Neuronal stem cell (in vitro differentiated cells): ENCODE results near the gene ARPC5L.

ENCODE experiments used
- DNase-seq: peaks from one replicate; pipeline ENCODE4 v3.0.0-alpha.2; 2013; ENCODE audit warnings: low spot score
- H2AFZ ChIP-seq: one replicate; pipeline ENCODE4 v1.6.1; 2013; ENCODE audit warnings: mild to moderate bottlenecking, low read length, inconsistent platforms
- H2AK5ac ChIP-seq: 2 replicates; pipeline ENCODE4 v1.6.1; 2013; ENCODE audit warnings: low read depth, mild to moderate bottlenecking, inconsistent platforms, low read length, moderate library complexity, mixed read lengths
- H2BK120ac ChIP-seq: 2 replicates; pipeline ENCODE4 v1.6.1; 2013; ENCODE audit warnings: low read depth, mild to moderate bottlenecking, inconsistent platforms, low read length, moderate library complexity, mixed read lengths
- H2BK12ac ChIP-seq: one replicate; pipeline ENCODE4 v1.6.1; 2013; ENCODE audit warnings: low read length, inconsistent platforms
- H2BK15ac ChIP-seq: 2 replicates; pipeline ENCODE4 v1.6.1; 2013; ENCODE audit warnings: mild to moderate bottlenecking, low read length, inconsistent platforms, mixed read lengths
- H2BK5ac ChIP-seq: one replicate; pipeline ENCODE4 v1.6.1; 2013; ENCODE audit warnings: inconsistent platforms, mild to moderate bottlenecking, low read length, moderate library complexity
- H3K14ac ChIP-seq: one replicate; pipeline ENCODE4 v1.6.1; 2013; ENCODE audit warnings: low read length, inconsistent platforms
- H3K18ac ChIP-seq: 2 replicates; pipeline ENCODE4 v1.6.1; 2013; ENCODE audit warnings: low read length, inconsistent platforms
- H3K23ac ChIP-seq: 2 replicates; pipeline ENCODE4 v1.6.1; 2013; ENCODE audit warnings: low read depth, mild to moderate bottlenecking, mixed read lengths, low read length, inconsistent platforms; ENCODE audit not compliant: poor library complexity
- H3K27ac ChIP-seq: replicated peaks from 3 replicates; pipeline ENCODE4 v1.5.1; 2013; ENCODE audit warnings: low read length, inconsistent platforms
- H3K27me3 ChIP-seq, 3 experiments: 2 replicates each; pipeline ENCODE4 v1.6.1; 2013; ENCODE audit warnings: low read length in 3 of 3, mild to moderate bottlenecking in 2 of 3, inconsistent platforms in 1 of 3, low read depth in 1 of 3, mixed read lengths in 1 of 3, moderate library complexity in 1 of 3; ENCODE audit not compliant: control insufficient read depth in 3 of 3, insufficient read depth in 3 of 3
- H3K36me3 ChIP-seq, 2 donors: replicated peaks in 1 of 2; 2 replicates each; pipeline ENCODE4 v1.6.1; 2013; ENCODE audit warnings: low read length in 2 of 2; ENCODE audit not compliant: control insufficient read depth in 2 of 2, insufficient read depth in 2 of 2
- H3K4ac ChIP-seq: 2 replicates; pipeline ENCODE4 v1.6.1; 2013; ENCODE audit warnings: inconsistent platforms, mild to moderate bottlenecking, low read length, moderate library complexity
- H3K4me1 ChIP-seq, 2 donors: 1 replicate in 1 of 2; 2 replicates in 1 of 2; pipeline ENCODE4 v1.6.1; 2013; ENCODE audit warnings: low read length in 2 of 2, low read depth in 1 of 2; ENCODE audit not compliant: control insufficient read depth in 2 of 2, insufficient read depth in 1 of 2
- H3K4me2 ChIP-seq: one replicate; pipeline ENCODE4 v1.6.1; 2013; ENCODE audit warnings: mild to moderate bottlenecking, low read length, inconsistent platforms; ENCODE audit not compliant: insufficient read depth, poor library complexity, severe bottlenecking
- H3K4me3 ChIP-seq, 2 donors: 2 replicates each; pipeline ENCODE4 v1.5.1; 2013; ENCODE audit warnings: low read length in 2 of 2, mild to moderate bottlenecking in 2 of 2, inconsistent platforms in 1 of 2, moderate library complexity in 1 of 2
- H3K79me1 ChIP-seq: one replicate; pipeline ENCODE4 v1.6.1; 2013; ENCODE audit warnings: low read depth, mild to moderate bottlenecking, inconsistent platforms, low read length, moderate library complexity
- H3K9ac ChIP-seq: one replicate; pipeline ENCODE4 v1.6.1; 2013; ENCODE audit warnings: mild to moderate bottlenecking, low read depth, low read length, inconsistent platforms; ENCODE audit not compliant: poor library complexity
- H3K9me3 ChIP-seq, 2 donors: replicated peaks in 1 of 2; 2 replicates each; pipeline versions ENCODE3 to v1.6.1; 2013; ENCODE audit warnings: low read length in 2 of 2, mild to moderate bottlenecking in 2 of 2, inconsistent platforms in 1 of 2, low read depth in 1 of 2, mixed read lengths in 1 of 2, moderate library complexity in 1 of 2; ENCODE audit not compliant: control insufficient read depth in 2 of 2, insufficient read depth in 1 of 2
- H4K8ac ChIP-seq: one replicate; pipeline ENCODE4 v1.6.1; 2013; ENCODE audit warnings: low read depth, mild to moderate bottlenecking, inconsistent platforms, low read length, moderate library complexity
- H4K91ac ChIP-seq: one replicate; pipeline ENCODE4 v1.6.1; 2013; ENCODE audit warnings: low read length, low read depth, mild to moderate bottlenecking, inconsistent platforms; ENCODE audit not compliant: poor library complexity
- WGBS, 2 donors: extraction: QIAGEN DNeasy Blood & Tissue Kit; methylation state at CpG; one replicate each; pipeline ENCODE4 v1.1.7; 2013; ENCODE audit warnings: missing lambda C conversion rate in 2 of 2, mixed read lengths in 1 of 2; ENCODE audit not compliant: insufficient read length in 2 of 2, insufficient replicate concordance in 1 of 2; ENCODE audit errors: extremely low coverage in 2 of 2; 5-methylcytosine and 5-hydroxymethylcytosine counted together

The ARPC5L gene

GRCh38 chr9:124868511-124869465, 6.9 kb downstream of the ARPC5L start:
- DNase-seq = peak; percentile 72
- no peak overlapping the region for H2BK15ac ChIP-seq
- peak overlapping the region; percentile 86 for H2BK12ac ChIP-seq
- no peaks in the 10 kb centered on the region for H3K27me3 ChIP-seq
- H3K4me2 ChIP-seq = peak overlapping the region; percentile 95
- peak overlapping the region; percentile 85 to 100 for H3K4me3 ChIP-seq
- H2BK5ac ChIP-seq = peak overlapping the region; percentile 91
- peak overlapping the region; percentile 79 for H3K14ac ChIP-seq
- peak overlapping the region; percentile 90 for H2AFZ ChIP-seq
- peak overlapping the region; percentile 97 for H3K9ac ChIP-seq
- peaks cover 12 to 30% of the 10 kb centered on the region in 2 donors for H3K36me3 ChIP-seq
- peak overlapping the region; percentile 94 for H3K18ac ChIP-seq
- H3K79me1 ChIP-seq = peaks cover 14% of the 10 kb centered on the region
- H3K4ac ChIP-seq = peak overlapping the region; percentile 20
- H3K9me3 ChIP-seq = no peaks in the 10 kb centered on the region
- peak overlapping the region; percentile 94 for H4K8ac ChIP-seq
- no peak overlapping the region for H4K91ac ChIP-seq
- no CpG with 5 or more reads among the region's 101 CpGs for WGBS, 2 donors
- peak overlapping the region; percentile 94 for H2AK5ac ChIP-seq
- no peak overlapping the region for H2BK120ac ChIP-seq
- peak overlapping the region; percentile 99 for H3K23ac ChIP-seq
- peak overlapping the region; percentile 71 for H3K27ac ChIP-seq
- H3K4me1 ChIP-seq = peaks cover 10 to 11% of the 10 kb centered on the region in 2 donors

- Histone ChIP-seq H2BK15ac (no peak overlapping the region), H3K27ac (no peak overlapping the region), H2BK12ac (no peak overlapping the region), H3K4me2 (peak overlapping the region; percentile 95), H3K14ac (peak overlapping the region; percentile 79), H3K36me3 (peaks cover 15 to 38% of the 10 kb centered on the region in 2 donors), H4K91ac (no peak overlapping the region), H4K8ac (peak overlapping the region; percentile 53), H2AFZ (peak overlapping the region; percentile 90), H3K79me1 (peaks cover 14% of the 10 kb centered on the region), H3K4me1 (peaks cover 10 to 11% of the 10 kb centered on the region in 2 donors), H2BK5ac (peak overlapping the region; percentile 91), H3K9me3 (no peaks in the 10 kb centered on the region), H2AK5ac (peak overlapping the region; percentile 81), H2BK120ac (no peak overlapping the region), H3K27me3 (no peaks in the 10 kb centered on the region), H3K18ac (peak overlapping the region; percentile 92), H3K4ac (peak overlapping the region; percentile 20), H3K9ac (peak overlapping the region; percentile 97), H3K23ac (peak overlapping the region; percentile 99), H3K4me3 (peak overlapping the region; percentile 85 to 100)
- DNase-seq = no peak
- WGBS, 2 donors = no CpG with 5 or more reads among the region's 41 CpGs
Measured at GRCh38 chr9:124869466-124869985, 7.6 kb downstream of the ARPC5L start.

- H2AFZ ChIP-seq = peak overlapping the region; percentile 90
- H4K91ac ChIP-seq = no peak overlapping the region
- H2BK120ac ChIP-seq = no peak overlapping the region
- H3K23ac ChIP-seq = no peak overlapping the region
- peak overlapping the region; percentile 91 for H2BK5ac ChIP-seq
- H3K36me3 ChIP-seq = peaks cover 19 to 43% of the 10 kb centered on the region in 2 donors
- peak overlapping the region; percentile 97 for H3K9ac ChIP-seq
- no CpG with 5 or more reads among the region's 12 CpGs for WGBS, 2 donors
- H3K4me1 ChIP-seq = peaks cover 10 to 11% of the 10 kb centered on the region in 2 donors
- H4K8ac ChIP-seq = no peak overlapping the region
- H3K9me3 ChIP-seq = no peaks in the 10 kb centered on the region
- no peak overlapping the region for H3K14ac ChIP-seq
- H3K4ac ChIP-seq = no peak overlapping the region
- no peak for DNase-seq
- H3K4me2 ChIP-seq = peak overlapping the region; percentile 95
- H3K79me1 ChIP-seq = peaks cover 14% of the 10 kb centered on the region
- no peak overlapping the region for H2BK12ac ChIP-seq
- H3K27ac ChIP-seq = no peak overlapping the region
- no peak overlapping the region for H3K18ac ChIP-seq
- peak overlapping the region; percentile 85 to 100 for H3K4me3 ChIP-seq
- no peak overlapping the region for H2BK15ac ChIP-seq
- peak overlapping the region; percentile 81 for H2AK5ac ChIP-seq
- H3K27me3 ChIP-seq = no peaks in the 10 kb centered on the region
Measured at GRCh38 chr9:124869986-124870560, 8.1 kb downstream of the ARPC5L start.

GRCh38 chr9:124870723-124871122, 8.8 kb downstream of the ARPC5L start:
- H3K9ac ChIP-seq = no peak overlapping the region
- H3K23ac ChIP-seq = no peak overlapping the region
- no peak overlapping the region for H2BK12ac ChIP-seq
- H2AFZ ChIP-seq = no peak overlapping the region
- no peaks in the 10 kb centered on the region for H3K9me3 ChIP-seq
- H3K27ac ChIP-seq = no peak overlapping the region
- no peak overlapping the region for H4K91ac ChIP-seq
- H3K36me3 ChIP-seq = peaks cover 25 to 50% of the 10 kb centered on the region in 2 donors
- no peak for DNase-seq
- WGBS, 2 donors = no CpG with 5 or more reads among the region's 6 CpGs
- H3K4me1 ChIP-seq = peaks cover 10 to 11% of the 10 kb centered on the region in 2 donors
- no peaks in the 10 kb centered on the region for H3K27me3 ChIP-seq
- H3K14ac ChIP-seq = no peak overlapping the region
- no peak overlapping the region for H2BK15ac ChIP-seq
- H2AK5ac ChIP-seq = no peak overlapping the region
- H2BK120ac ChIP-seq = no peak overlapping the region
- H3K4ac ChIP-seq = no peak overlapping the region
- H3K79me1 ChIP-seq = peaks cover 14% of the 10 kb centered on the region
- no peak overlapping the region for H2BK5ac ChIP-seq
- H3K18ac ChIP-seq = no peak overlapping the region
- peak overlapping the region in 1 of 2 donors; percentile 85 for H3K4me3 ChIP-seq
- H4K8ac ChIP-seq = no peak overlapping the region
- H3K4me2 ChIP-seq = peak overlapping the region; percentile 95
